Loucy (cell line): ENCODE data around the gene CBARP.

Experiments
- H2AFZ ChIP-seq: fragments of 200-600 bp; sonication (generic); 2 replicates; pipeline ENCODE4 v1.6.0; 2016; ENCODE audit warnings: antibody characterized with exemption, mild to moderate bottlenecking, low read length, moderate library complexity
- H3F3A ChIP-seq: fragments of 200-600 bp; 2 replicates; pipeline ENCODE4 v1.6.0; 2016; ENCODE audit warnings: antibody characterized with exemption, low read depth, mild to moderate bottlenecking
- H3K27me3 ChIP-seq: fragments of 200-600 bp; sonication (generic); 2 replicates; pipeline ENCODE4 v1.6.1; 2014; ENCODE audit warnings: low read length, mild to moderate bottlenecking; ENCODE audit not compliant: insufficient read depth, poor library complexity, severe bottlenecking
- H3K36me3 ChIP-seq: fragments of 200-600 bp; sonication (generic); 2 replicates; pipeline ENCODE4 v1.6.1; 2016; ENCODE audit warnings: low read length; ENCODE audit not compliant: insufficient read depth
- H3K4me1 ChIP-seq: fragments of 200-600 bp; sonication (generic); 2 replicates; pipeline ENCODE4 v1.5.1; 2014; ENCODE audit warnings: low read length, mild to moderate bottlenecking; ENCODE audit not compliant: insufficient read depth, poor library complexity, severe bottlenecking
- H3K4me2 ChIP-seq: fragments of 200-600 bp; sonication (generic); 2 replicates; pipeline ENCODE4 v1.6.0; 2014; ENCODE audit warnings: antibody characterized with exemption, low read length, low read depth, mild to moderate bottlenecking; ENCODE audit not compliant: poor library complexity, severe bottlenecking
- H3K4me3 ChIP-seq: fragments of 200-600 bp; sonication (generic); 2 replicates; pipeline ENCODE4 v1.5.1; 2014; ENCODE audit warnings: low read length, mild to moderate bottlenecking, mixed read lengths; ENCODE audit not compliant: poor library complexity, severe bottlenecking
- H3K79me2 ChIP-seq: fragments of 200-600 bp; sonication (generic); 2 replicates; pipeline ENCODE4 v1.6.1; 2014; ENCODE audit warnings: low read length; ENCODE audit not compliant: insufficient read depth
- H3K9ac ChIP-seq: fragments of 200-600 bp; sonication (generic); 2 replicates; pipeline ENCODE4 v1.6.0; 2014; ENCODE audit warnings: mild to moderate bottlenecking, low read depth, low read length, moderate library complexity; ENCODE audit not compliant: poor library complexity, severe bottlenecking
- H3K9me2 ChIP-seq: fragments of 200-600 bp; sonication (generic); replicated peaks from 2 replicates; pipeline ENCODE4 v1.6.1; 2016; ENCODE audit warnings: low read depth, low read length, mixed read lengths
- H3K9me3 ChIP-seq: fragments of 200-600 bp; sonication (generic); 2 replicates; pipeline ENCODE4 v1.6.1; 2014; ENCODE audit warnings: mild to moderate bottlenecking, antibody characterized with exemption, low read length, low read depth; ENCODE audit not compliant: insufficient read depth
- H4K20me1 ChIP-seq: fragments of 200-600 bp; sonication (generic); 2 replicates; pipeline ENCODE4 v1.6.0; 2014; ENCODE audit warnings: antibody characterized with exemption, low read length, mild to moderate bottlenecking; ENCODE audit not compliant: insufficient read depth, poor library complexity, severe bottlenecking
- EZH2phosphoT487 ChIP-seq: fragments of 200-600 bp; IDR thresholded peaks from 2 replicates; pipeline ENCODE4 v1.6.1; 2018; ENCODE audit warnings: antibody characterized with exemption, mild to moderate bottlenecking, moderate library complexity, borderline replicate concordance
- TF ChIP-seq, protein P1 (sequence below): fragments of 200-600 bp; sonication (generic); conservative IDR thresholded peaks from 2 replicates; pipeline ENCODE4 v1.5.1; 2014; ENCODE audit warnings: mild to moderate bottlenecking, antibody characterized with exemption, low read length

The CBARP gene

DNA sequence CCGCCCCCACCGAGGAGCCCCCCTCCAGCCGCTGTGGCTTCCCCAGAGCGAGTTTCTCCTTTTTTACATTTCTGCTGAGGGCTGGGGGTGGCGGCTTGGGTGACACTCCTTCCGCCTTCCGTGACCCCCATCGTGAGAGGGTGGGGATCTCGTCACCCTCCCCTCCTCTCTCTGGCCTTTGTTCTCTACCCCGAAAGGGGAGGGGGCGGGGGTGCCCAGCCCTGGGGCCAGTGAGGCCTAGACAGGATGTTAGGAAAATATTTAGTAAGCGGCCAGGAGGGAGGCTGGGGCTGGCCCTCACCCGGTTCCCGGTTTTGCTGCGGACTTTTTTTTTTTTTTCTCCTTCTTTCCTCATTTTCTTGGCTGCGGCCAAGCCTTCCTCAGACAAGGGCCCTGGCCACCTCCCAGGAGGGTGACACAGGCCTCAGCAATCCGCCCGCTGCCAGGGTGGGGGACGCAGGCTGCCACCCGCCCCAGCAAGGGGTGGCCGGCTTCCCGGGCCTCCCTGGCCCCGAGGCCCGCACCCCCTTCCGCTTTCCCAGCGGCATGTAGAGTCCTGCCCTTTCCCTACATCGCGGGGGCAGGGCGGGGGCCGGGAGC, 14.5 kb upstream of the CBARP start:
- peaks cover 72% of the 10 kb centered on the region for H3K79me2 ChIP-seq

DNA sequence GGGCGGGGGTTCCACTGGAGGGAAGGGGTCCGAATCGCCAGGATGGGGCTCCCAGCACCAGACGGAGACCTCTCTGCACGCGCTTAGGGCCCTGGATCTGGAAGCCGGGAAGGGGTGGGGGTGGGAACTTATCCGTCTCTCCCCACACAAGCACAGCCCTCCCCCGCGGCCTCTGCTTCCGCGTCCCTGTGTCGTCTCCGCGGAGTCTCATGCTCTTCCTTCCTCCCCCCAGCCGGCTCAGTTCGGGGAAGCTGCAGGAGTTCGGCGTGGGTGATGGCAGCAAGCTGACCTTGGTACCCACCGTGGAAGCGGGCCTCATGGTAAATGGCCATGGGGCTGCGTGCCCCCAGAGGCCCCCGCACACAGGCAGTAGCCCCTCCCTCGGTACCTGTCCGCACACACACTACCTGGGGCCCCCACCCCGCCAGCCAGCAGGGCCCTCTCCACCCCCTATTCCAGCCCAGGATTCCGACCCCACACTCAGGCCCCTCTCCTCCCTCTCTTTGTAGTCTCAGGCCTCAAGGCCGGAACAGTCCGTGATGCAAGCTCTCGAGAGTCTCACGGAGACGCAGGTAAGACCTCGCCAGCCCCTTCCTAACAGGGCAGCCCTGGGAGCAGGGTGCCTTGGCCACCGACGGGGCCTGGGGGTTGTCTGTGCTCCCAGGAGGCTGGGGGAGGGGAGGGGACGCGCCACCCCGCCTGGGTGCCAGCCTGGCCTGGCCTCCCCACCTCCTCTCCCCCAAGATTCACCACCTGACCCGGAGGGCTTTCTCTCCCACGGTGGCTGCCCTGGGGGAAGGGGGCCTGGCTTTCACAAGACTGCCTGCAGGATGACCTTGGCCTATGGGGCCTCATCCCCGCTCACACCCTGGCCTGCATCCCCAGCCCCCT, 13.8 kb upstream of the CBARP start:
- Histone ChIP-seq H3K36me3 (peaks cover 24% of the 10 kb centered on the region; the same call in 1 of the 2 replicates), H3K79me2 (peaks cover 67% of the 10 kb centered on the region), H3K9ac (peak overlapping the region; percentile 95), H3K9me3 (no peaks in the 10 kb centered on the region), H2AFZ (no peak overlapping the region), H4K20me1 (peaks cover 54% of the 10 kb centered on the region), H3K27me3 (no peaks in the 10 kb centered on the region), H3F3A (peaks cover 8% of the 10 kb centered on the region; the same call in 1 of the 2 replicates), H3K9me2 (no peaks in the 10 kb centered on the region), H3K4me1 (peaks cover 16% of the 10 kb centered on the region), H3K4me2 (peak overlapping the region; percentile 98), H3K4me3 (peak overlapping the region; percentile 90)
- TF ChIP-seq, protein P1, sequence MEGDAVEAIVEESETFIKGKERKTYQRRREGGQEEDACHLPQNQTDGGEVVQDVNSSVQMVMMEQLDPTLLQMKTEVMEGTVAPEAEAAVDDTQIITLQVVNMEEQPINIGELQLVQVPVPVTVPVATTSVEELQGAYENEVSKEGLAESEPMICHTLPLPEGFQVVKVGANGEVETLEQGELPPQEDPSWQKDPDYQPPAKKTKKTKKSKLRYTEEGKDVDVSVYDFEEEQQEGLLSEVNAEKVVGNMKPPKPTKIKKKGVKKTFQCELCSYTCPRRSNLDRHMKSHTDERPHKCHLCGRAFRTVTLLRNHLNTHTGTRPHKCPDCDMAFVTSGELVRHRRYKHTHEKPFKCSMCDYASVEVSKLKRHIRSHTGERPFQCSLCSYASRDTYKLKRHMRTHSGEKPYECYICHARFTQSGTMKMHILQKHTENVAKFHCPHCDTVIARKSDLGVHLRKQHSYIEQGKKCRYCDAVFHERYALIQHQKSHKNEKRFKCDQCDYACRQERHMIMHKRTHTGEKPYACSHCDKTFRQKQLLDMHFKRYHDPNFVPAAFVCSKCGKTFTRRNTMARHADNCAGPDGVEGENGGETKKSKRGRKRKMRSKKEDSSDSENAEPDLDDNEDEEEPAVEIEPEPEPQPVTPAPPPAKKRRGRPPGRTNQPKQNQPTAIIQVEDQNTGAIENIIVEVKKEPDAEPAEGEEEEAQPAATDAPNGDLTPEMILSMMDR, result no peak
- TF ChIP-seq EZH2phosphoT487, result no peak

More for the DNA sequence above, 14.5 kb upstream of the CBARP start:
- Histone ChIP-seq H3K4me2 (peak overlapping the region; percentile 98), H3K4me1 (peaks cover 16% of the 10 kb centered on the region), H3K4me3 (peak overlapping the region; percentile 90), H3K27me3 (no peaks in the 10 kb centered on the region), H2AFZ (no peak overlapping the region), H3K9me2 (no peaks in the 10 kb centered on the region), H3K9me3 (no peaks in the 10 kb centered on the region), H3K9ac (peak overlapping the region; percentile 95), H3K36me3 (peaks cover 31% of the 10 kb centered on the region; the same call in 1 of the 2 replicates), H3F3A (peaks cover 8% of the 10 kb centered on the region; the same call in 1 of the 2 replicates), H4K20me1 (peaks cover 61% of the 10 kb centered on the region)
- no peak for TF ChIP-seq EZH2phosphoT487
- TF ChIP-seq, protein P1, result no peak

DNA sequence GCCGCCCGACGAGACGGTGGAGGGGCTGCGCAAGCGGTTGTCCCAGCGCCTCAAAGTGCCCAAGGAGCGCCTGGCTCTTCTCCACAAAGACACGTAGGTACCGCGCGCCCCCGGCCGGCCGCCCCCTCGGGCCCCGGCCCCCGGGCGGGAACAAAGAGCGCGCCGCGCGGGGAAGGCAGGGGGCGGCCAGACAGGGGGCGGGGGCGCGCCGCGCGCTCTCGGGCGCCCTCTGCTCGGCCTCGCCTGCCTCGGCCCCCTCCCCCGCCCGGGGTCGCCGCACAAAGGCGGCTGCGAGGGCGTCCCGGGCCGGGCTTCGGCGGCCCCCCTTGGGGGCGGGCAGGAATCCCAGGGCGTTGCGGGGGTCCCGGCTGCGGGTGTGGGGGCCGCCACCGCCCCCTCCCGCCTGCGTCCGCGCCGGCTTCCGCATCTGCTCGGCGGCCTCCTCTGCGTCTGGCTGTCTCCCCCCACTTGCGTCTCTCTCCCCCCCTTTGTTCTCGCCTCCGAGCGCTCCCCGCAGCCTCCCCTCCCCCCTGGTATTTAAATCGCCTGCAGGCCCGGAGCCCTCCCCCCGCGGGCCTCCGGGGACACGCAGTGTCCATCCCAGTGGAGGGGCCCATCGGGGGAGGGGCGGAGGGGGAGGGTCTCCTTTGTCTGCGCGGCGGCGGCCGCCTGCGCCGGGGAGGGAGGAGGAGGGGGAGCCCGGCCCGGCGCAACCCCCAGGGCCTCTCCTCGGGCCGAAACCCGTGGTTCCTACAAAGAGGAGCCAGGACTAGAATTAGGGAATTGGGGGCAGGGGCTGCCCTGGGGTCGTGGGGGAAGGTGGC, 12.8 kb upstream of the CBARP start:
- Histone ChIP-seq H2AFZ (no peak overlapping the region), H3K4me2 (peak overlapping the region; percentile 98), H3F3A (peaks cover 8% of the 10 kb centered on the region; the same call in 1 of the 2 replicates), H3K9me2 (no peaks in the 10 kb centered on the region), H3K9ac (peak overlapping the region; percentile 95), H3K36me3 (peaks cover 16% of the 10 kb centered on the region; the same call in 1 of the 2 replicates), H3K9me3 (no peaks in the 10 kb centered on the region), H3K4me3 (peak overlapping the region; percentile 90), H3K79me2 (peaks cover 58% of the 10 kb centered on the region), H4K20me1 (peaks cover 47% of the 10 kb centered on the region), H3K4me1 (peaks cover 16% of the 10 kb centered on the region), H3K27me3 (no peaks in the 10 kb centered on the region)
- no peak for TF ChIP-seq EZH2phosphoT487
- TF ChIP-seq, protein P1, result no peak
